Stimulated activated naive CD8-positive, alpha-beta T cell treated with anti-CD3 and anti-CD28 coated beads, Interleukin-15, Interleukin-2, amounts not matched to agents 100 ng/mL and 50 ng/mL, for 24 hours (primary cell): ENCODE data around the gene STK33.

Experiments
- H3K27ac Mint-ChIP-seq: one replicate; pipeline ENCODE4 v1.8.0; 2021; ENCODE audit warnings: mild to moderate bottlenecking, mixed read lengths
- H3K27me3 Mint-ChIP-seq: one replicate; pipeline ENCODE4 v1.8.0; 2021; ENCODE audit warnings: mixed read lengths
- H3K36me3 Mint-ChIP-seq: one replicate; pipeline ENCODE4 v1.8.0; 2021; ENCODE audit warnings: low read depth, mixed read lengths
- H3K4me1 Mint-ChIP-seq: one replicate; pipeline ENCODE4 v1.8.0; 2021; ENCODE audit warnings: low read depth, mixed read lengths
- H3K4me3 Mint-ChIP-seq: one replicate; pipeline ENCODE4 v1.8.0; 2021; ENCODE audit warnings: mild to moderate bottlenecking, mixed read lengths
- H3K9me3 Mint-ChIP-seq: one replicate; pipeline ENCODE4 v1.8.0; 2021; ENCODE audit warnings: mixed read lengths

STK33 gene

GRCh38 chr11:8387141-8387540, 206.9 kb downstream of the STK33 start:
- H3K36me3 Mint-ChIP-seq = no peaks in the 10 kb centered on the region
- H3K4me1 Mint-ChIP-seq = no peaks in the 10 kb centered on the region
- H3K4me3 Mint-ChIP-seq = no peak overlapping the region
- no peak overlapping the region for H3K27ac Mint-ChIP-seq
- H3K27me3 Mint-ChIP-seq = no peaks in the 10 kb centered on the region
- H3K9me3 Mint-ChIP-seq = no peaks in the 10 kb centered on the region

- Mint-ChIP-seq H3K27me3 (no peaks in the 10 kb centered on the region), H3K4me1 (no peaks in the 10 kb centered on the region), H3K27ac (no peak overlapping the region), H3K36me3 (no peaks in the 10 kb centered on the region), H3K4me3 (no peak overlapping the region), H3K9me3 (no peaks in the 10 kb centered on the region)
Measured at GRCh38 chr11:8386134-8386864, 207.7 kb downstream of the STK33 start.

GRCh38 chr11:8384199-8384821, 209.7 kb downstream of the STK33 start:
- H3K9me3 Mint-ChIP-seq = no peaks in the 10 kb centered on the region
- no peaks in the 10 kb centered on the region for H3K36me3 Mint-ChIP-seq
- H3K27ac Mint-ChIP-seq = no peak overlapping the region
- H3K4me3 Mint-ChIP-seq = no peak overlapping the region
- H3K4me1 Mint-ChIP-seq = no peaks in the 10 kb centered on the region
- H3K27me3 Mint-ChIP-seq = no peaks in the 10 kb centered on the region

- no peak overlapping the region for H3K4me3 Mint-ChIP-seq
- no peaks in the 10 kb centered on the region for H3K27me3 Mint-ChIP-seq
- no peaks in the 10 kb centered on the region for H3K9me3 Mint-ChIP-seq
- no peaks in the 10 kb centered on the region for H3K36me3 Mint-ChIP-seq
- no peak overlapping the region for H3K27ac Mint-ChIP-seq
- H3K4me1 Mint-ChIP-seq = no peaks in the 10 kb centered on the region
Measured at GRCh38 chr11:8383627-8384026, 210.4 kb downstream of the STK33 start.

GRCh38 chr11:8383227-8383626, 210.8 kb downstream of the STK33 start:
- no peaks in the 10 kb centered on the region for H3K36me3 Mint-ChIP-seq
- no peaks in the 10 kb centered on the region for H3K4me1 Mint-ChIP-seq
- H3K27ac Mint-ChIP-seq = no peak overlapping the region
- H3K9me3 Mint-ChIP-seq = no peaks in the 10 kb centered on the region
- H3K4me3 Mint-ChIP-seq = no peak overlapping the region
- no peaks in the 10 kb centered on the region for H3K27me3 Mint-ChIP-seq

- Mint-ChIP-seq H3K36me3 (no peaks in the 10 kb centered on the region), H3K27me3 (no peaks in the 10 kb centered on the region), H3K4me1 (no peaks in the 10 kb centered on the region), H3K9me3 (no peaks in the 10 kb centered on the region), H3K27ac (no peak overlapping the region), H3K4me3 (no peak overlapping the region)
Measured at GRCh38 chr11:8382436-8383053, 211.5 kb downstream of the STK33 start.

- Mint-ChIP-seq H3K4me3 (no peak overlapping the region), H3K4me1 (no peaks in the 10 kb centered on the region), H3K9me3 (no peaks in the 10 kb centered on the region), H3K36me3 (no peaks in the 10 kb centered on the region), H3K27me3 (no peaks in the 10 kb centered on the region), H3K27ac (no peak overlapping the region)
Measured at GRCh38 chr11:8381871-8382396, 212.1 kb downstream of the STK33 start.

- Mint-ChIP-seq H3K9me3 (no peaks in the 10 kb centered on the region), H3K4me1 (no peaks in the 10 kb centered on the region), H3K4me3 (no peak overlapping the region), H3K27ac (no peak overlapping the region), H3K36me3 (no peaks in the 10 kb centered on the region), H3K27me3 (no peaks in the 10 kb centered on the region)
Measured at GRCh38 chr11:8381343-8381742, 212.7 kb downstream of the STK33 start.

GRCh38 chr11:8375932-8376331, 218.1 kb downstream of the STK33 start:
- Mint-ChIP-seq H3K27me3 (no peaks in the 10 kb centered on the region), H3K4me3 (no peak overlapping the region), H3K36me3 (no peaks in the 10 kb centered on the region)

GRCh38 chr11:8375460-8375859, 218.6 kb downstream of the STK33 start:
- H3K4me1 Mint-ChIP-seq = no peaks in the 10 kb centered on the region
- no peak overlapping the region for H3K27ac Mint-ChIP-seq
- no peaks in the 10 kb centered on the region for H3K27me3 Mint-ChIP-seq
- no peaks in the 10 kb centered on the region for H3K36me3 Mint-ChIP-seq
- no peak overlapping the region for H3K4me3 Mint-ChIP-seq
- H3K9me3 Mint-ChIP-seq = no peaks in the 10 kb centered on the region

More at GRCh38 chr11:8375932-8376331, 218.1 kb downstream of the STK33 start:
- H3K27ac Mint-ChIP-seq = no peak overlapping the region
- no peaks in the 10 kb centered on the region for H3K4me1 Mint-ChIP-seq
- H3K9me3 Mint-ChIP-seq = no peaks in the 10 kb centered on the region

- H3K4me1 Mint-ChIP-seq = no peaks in the 10 kb centered on the region
- H3K27me3 Mint-ChIP-seq = no peaks in the 10 kb centered on the region
- no peak overlapping the region for H3K4me3 Mint-ChIP-seq
- H3K9me3 Mint-ChIP-seq = no peaks in the 10 kb centered on the region
- no peaks in the 10 kb centered on the region for H3K36me3 Mint-ChIP-seq
- H3K27ac Mint-ChIP-seq = no peak overlapping the region
Measured at GRCh38 chr11:8374716-8375115, 219.3 kb downstream of the STK33 start.

- no peak overlapping the region for H3K27ac Mint-ChIP-seq
- H3K9me3 Mint-ChIP-seq = no peaks in the 10 kb centered on the region
- H3K27me3 Mint-ChIP-seq = no peaks in the 10 kb centered on the region
- no peaks in the 10 kb centered on the region for H3K4me1 Mint-ChIP-seq
- H3K4me3 Mint-ChIP-seq = no peak overlapping the region
- H3K36me3 Mint-ChIP-seq = no peaks in the 10 kb centered on the region
Measured at GRCh38 chr11:8373519-8374432, 220.3 kb downstream of the STK33 start.

GRCh38 chr11:8372641-8373381, 221.2 kb downstream of the STK33 start:
- Mint-ChIP-seq H3K36me3 (no peaks in the 10 kb centered on the region), H3K4me1 (no peaks in the 10 kb centered on the region), H3K27ac (no peak overlapping the region), H3K9me3 (no peaks in the 10 kb centered on the region), H3K4me3 (no peak overlapping the region), H3K27me3 (no peaks in the 10 kb centered on the region)

GRCh38 chr11:8371516-8371884, 222.5 kb downstream of the STK33 start:
- Mint-ChIP-seq H3K4me3 (no peak overlapping the region), H3K27ac (no peak overlapping the region), H3K4me1 (no peaks in the 10 kb centered on the region), H3K9me3 (no peaks in the 10 kb centered on the region), H3K27me3 (no peaks in the 10 kb centered on the region), H3K36me3 (no peaks in the 10 kb centered on the region)
